A673 (cell line): ENCODE data around the gene TLX3.
A peak's percentile ranks its signal among the peaks of the same experiment; 100 is the strongest.

Source experiments
- EZH2 ChIP-seq: fragments of 200-600 bp; sonication (generic); IDR thresholded peaks from 2 replicates; pipeline ENCODE4 v1.6.1; 2017; ENCODE audit warnings: borderline replicate concordance, low read depth, mild to moderate bottlenecking, mixed read lengths, antibody characterized with exemption, low read length; ENCODE audit not compliant: poor library complexity, severe bottlenecking
- TF ChIP-seq, protein P1 (sequence below): fragments of 300-800, 200-600 bp; sonication (generic); conservative IDR thresholded peaks from 2 replicates; pipeline ENCODE4 v1.5.1; 2017; ENCODE audit warnings: low read depth, mild to moderate bottlenecking, antibody characterized with exemption, low read length, moderate library complexity, mixed read lengths

DNA sequence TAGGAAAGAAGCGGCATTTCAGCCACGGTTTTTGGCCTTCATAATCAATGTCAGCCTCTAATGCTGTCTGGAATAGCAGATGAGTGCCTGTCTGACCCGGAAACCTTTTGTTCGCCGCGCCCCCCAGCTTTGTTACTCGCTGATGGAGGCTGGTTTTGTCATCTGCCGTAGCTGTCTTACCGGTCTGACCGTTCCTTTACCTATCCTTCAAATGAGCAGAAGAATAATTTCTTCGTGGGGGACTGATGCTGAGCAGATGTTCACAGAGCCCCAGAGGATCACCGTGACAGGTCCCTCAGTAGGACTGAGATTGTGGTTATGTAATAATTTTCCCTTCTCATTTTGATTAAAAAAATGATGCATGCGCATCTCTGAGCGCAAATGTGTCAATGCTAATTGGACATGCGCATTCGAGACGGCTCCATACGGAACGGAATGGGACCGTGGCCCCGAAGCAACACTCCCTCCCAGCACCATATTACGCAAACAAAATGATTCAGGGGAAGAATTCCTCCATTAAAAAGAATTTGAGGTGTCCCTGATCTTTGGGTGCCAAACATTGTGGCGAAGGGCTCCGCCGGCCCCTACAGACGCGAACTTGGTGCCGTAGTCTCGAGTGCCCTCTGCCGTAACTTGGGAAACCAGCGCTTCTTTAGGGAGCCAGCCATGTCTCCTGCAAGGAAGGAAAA, 27.6 kb downstream of the TLX3 start:
- no peak for TF ChIP-seq EZH2
- TF ChIP-seq, protein P1, sequence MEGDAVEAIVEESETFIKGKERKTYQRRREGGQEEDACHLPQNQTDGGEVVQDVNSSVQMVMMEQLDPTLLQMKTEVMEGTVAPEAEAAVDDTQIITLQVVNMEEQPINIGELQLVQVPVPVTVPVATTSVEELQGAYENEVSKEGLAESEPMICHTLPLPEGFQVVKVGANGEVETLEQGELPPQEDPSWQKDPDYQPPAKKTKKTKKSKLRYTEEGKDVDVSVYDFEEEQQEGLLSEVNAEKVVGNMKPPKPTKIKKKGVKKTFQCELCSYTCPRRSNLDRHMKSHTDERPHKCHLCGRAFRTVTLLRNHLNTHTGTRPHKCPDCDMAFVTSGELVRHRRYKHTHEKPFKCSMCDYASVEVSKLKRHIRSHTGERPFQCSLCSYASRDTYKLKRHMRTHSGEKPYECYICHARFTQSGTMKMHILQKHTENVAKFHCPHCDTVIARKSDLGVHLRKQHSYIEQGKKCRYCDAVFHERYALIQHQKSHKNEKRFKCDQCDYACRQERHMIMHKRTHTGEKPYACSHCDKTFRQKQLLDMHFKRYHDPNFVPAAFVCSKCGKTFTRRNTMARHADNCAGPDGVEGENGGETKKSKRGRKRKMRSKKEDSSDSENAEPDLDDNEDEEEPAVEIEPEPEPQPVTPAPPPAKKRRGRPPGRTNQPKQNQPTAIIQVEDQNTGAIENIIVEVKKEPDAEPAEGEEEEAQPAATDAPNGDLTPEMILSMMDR = peak; percentile 75
